GM12878 (cell line): ENCODE results near the gene EAF1.

Experiments used
- CTCF ChIP-seq, 3 experiments: IDR thresholded peaks in 2 of 3; conservative IDR thresholded peaks in 1 of 3; 2 replicates each; pipeline ENCODE4 v1.5.1; 2011; ENCODE audit warnings: low read depth in 3 of 3, low read length in 3 of 3, mild to moderate bottlenecking in 3 of 3, control low read depth in 2 of 3, moderate library complexity in 2 of 3, inconsistent platforms in 1 of 3, mixed read lengths in 1 of 3; ENCODE audit not compliant: control insufficient read depth in 2 of 3, insufficient read depth in 1 of 3; ENCODE audit errors: extremely low read depth in 1 of 3
- EP300 ChIP-seq, 2 experiments: fragments of 150-350 bp in 1 of 2; IDR thresholded peaks; 2 replicates each; pipeline ENCODE4 v1.6.1; 2011 to 2012; ENCODE audit warnings: low read depth in 2 of 2, low read length in 2 of 2, borderline replicate concordance in 1 of 2, improper control_type of control experiment in 1 of 2, inconsistent platforms in 1 of 2; ENCODE audit not compliant: control insufficient read depth in 1 of 2
- ESRRA ChIP-seq: IDR thresholded peaks from 2 replicates; pipeline ENCODE4 v1.6.1; 2012; ENCODE audit warnings: mild to moderate bottlenecking, low read length, improper control_type of control experiment
- HDAC2 ChIP-seq: fragments of 200-600 bp; sonication (generic); IDR thresholded peaks from 2 replicates; pipeline ENCODE4 v1.6.1; 2017
- POLR2A ChIP-seq: IDR thresholded peaks from 2 replicates; pipeline ENCODE4 v1.6.1; 2011; ENCODE audit warnings: low read depth, mild to moderate bottlenecking, low read length
- POLR2AphosphoS5 ChIP-seq: IDR thresholded peaks from 2 replicates; pipeline ENCODE4 v1.6.1; 2011; ENCODE audit warnings: mild to moderate bottlenecking, low read length, inconsistent platforms
- SIX5 ChIP-seq: IDR thresholded peaks from 2 replicates; pipeline ENCODE4 v1.6.1; 2011; ENCODE audit warnings: mild to moderate bottlenecking, low read depth, low read length, moderate library complexity; ENCODE audit not compliant: severe bottlenecking

DNA sequence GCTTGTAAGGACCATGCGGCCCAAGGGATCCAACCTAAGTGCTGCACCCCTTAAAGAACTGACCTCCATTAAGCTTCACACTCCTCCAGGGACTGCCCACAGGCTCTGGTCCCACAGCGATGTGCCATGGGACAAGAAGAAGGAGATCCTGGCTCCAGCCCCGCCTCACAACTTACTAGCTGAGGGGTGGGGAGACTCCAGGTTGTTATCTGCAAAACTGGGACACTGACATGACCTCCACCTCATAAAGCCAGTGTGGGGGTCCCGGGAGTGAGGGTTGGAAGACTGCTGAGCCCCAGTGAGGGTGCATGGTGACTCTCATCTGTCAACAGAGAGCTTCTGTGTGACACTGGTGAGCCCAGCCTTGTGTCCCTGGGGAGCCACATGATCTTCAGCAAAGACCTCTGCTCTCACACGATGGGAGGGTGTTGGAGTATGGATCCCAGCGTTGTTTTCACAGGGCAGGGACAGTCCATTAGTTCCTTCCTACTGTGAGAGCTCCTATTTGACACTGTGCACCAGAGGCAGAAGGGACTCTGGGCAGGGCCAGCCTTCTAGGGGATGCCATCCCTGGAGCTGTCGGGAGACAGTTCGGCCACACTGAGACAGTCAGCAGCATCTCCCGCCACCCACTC is 26.7 kb downstream of the EAF1 start:
- TF ChIP-seq CTCF (IDR thresholded peaks at IDR 0.05 in 2 of 3, conservative IDR thresholded peaks at IDR 0.05 in 1 of 3; ENCODE audit: control insufficient read depth in 2 of 3, extremely low read depth in 1 of 3, insufficient read depth in 1 of 3, low read depth in 3 of 3, low read length in 3 of 3) (no peak), SIX5 (no peak), HDAC2 (no peak), ESRRA (no peak), EP300 (IDR thresholded peaks at IDR 0.05; ENCODE audit: borderline replicate concordance in 1 of 2, control insufficient read depth in 1 of 2, low read depth in 2 of 2, low read length in 2 of 2) (no peak), POLR2AphosphoS5 (no peak), POLR2A (no peak)
